ENCODE results near the gene TTYH2.
A peak's percentile ranks its signal among the peaks of the same experiment; 100 is the strongest.
"Not testable (repeated sequence)": the region's sequence is repeated elsewhere in the genome, so short reads cannot be mapped to it uniquely, and the experiment has no call there.

TTYH2 gene, protein sequence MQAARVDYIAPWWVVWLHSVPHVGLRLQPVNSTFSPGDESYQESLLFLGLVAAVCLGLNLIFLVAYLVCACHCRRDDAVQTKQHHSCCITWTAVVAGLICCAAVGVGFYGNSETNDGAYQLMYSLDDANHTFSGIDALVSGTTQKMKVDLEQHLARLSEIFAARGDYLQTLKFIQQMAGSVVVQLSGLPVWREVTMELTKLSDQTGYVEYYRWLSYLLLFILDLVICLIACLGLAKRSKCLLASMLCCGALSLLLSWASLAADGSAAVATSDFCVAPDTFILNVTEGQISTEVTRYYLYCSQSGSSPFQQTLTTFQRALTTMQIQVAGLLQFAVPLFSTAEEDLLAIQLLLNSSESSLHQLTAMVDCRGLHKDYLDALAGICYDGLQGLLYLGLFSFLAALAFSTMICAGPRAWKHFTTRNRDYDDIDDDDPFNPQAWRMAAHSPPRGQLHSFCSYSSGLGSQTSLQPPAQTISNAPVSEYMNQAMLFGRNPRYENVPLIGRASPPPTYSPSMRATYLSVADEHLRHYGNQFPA

DNA sequence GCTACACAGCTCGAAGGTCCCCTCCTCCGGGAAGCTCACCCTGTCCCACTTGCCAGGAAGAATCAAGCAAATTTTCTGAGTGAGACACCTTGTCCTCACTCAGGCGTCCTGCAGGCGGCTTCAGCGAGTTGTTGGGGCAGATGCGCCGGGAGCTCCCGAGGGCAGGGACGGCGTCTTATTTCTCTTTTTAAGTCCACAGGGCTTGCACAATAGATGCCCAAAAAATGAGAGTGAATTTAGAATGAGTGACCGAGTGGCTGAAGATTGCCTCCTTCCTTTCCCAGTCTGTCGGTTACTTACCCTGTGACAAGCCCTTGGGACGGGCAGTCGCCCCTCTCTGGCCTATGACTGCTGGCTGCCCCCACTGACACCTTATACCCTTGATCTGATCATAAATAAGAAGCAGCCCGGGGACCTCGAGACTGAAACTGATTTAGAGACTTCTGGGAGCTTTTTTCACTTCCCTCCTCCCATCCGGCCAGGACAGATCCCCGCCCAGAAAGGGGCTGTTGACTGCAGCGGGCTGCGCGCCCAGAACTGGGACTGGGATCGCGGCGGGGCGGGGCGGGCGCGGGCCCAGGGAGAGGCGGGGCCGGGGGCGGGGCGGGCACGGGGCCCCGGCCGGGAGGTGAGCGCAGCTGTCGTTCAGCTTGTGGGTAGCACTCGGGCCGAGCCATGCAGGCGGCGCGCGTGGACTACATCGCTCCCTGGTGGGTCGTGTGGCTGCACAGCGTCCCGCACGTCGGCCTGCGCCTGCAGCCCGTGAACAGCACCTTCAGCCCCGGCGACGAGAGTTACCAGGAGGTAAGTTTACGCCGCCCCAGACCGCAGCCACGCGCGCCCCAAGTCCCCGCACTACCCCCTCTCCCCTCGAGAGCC lies at the start of gene TTYH2:
Gene TTYH2, plus strand, starts transcription at position 659 of the 879 bp plus-strand sequence. Its CDS starts 17 bp downstream, at position 676.
- peak; percentile 95 for DNase-seq

DNA sequence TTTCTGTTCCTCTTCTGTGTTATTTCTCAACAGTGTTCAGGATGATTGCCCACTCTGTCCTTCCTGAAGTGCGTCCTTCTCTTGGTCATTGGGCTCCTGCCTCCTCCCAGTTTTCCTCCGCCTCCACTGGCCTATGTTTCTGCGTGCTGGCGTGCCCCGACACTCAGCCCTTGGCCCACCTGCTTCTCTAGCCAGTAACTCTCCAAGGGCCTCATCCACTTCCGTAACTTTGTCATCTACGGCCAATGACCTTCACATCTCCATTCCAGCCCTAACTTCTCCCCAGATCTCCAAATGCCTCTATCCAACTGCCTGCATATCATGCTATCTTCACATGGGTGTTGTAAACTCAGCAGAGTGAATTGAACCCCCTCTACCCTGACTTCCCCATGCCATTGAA lies 49.5 kb upstream of the TTYH2 start:
- no peak for DNase-seq

DNA sequence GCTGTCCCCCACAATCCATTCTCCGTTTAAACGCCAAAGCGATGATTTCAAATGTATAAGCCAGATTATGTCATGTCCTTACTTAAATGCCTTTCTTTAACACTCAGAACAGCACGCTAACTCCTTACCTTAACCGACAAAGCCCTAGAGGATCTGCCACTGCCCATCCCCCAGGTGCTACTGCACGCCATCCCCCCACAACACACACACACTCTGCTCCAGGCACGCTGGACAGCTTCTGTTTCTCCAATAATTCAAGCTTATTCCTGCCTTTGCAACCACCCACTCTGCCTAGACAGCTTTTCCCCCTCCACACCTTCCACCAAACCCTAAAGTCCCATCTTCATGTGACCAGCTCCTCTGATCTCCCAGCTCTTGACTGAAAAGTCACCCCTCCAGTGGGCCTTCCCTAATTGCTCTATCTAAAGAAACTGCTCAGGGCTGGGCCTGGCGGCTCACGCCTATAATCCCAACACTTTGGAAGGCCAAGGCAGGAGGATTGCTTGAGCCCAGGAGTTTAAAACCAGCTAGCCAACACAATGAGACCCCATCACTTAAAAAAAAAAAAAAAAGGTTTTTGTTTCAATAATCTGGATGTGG lies 48.8 kb upstream of the TTYH2 start:
- no peak for DNase-seq

DNA sequence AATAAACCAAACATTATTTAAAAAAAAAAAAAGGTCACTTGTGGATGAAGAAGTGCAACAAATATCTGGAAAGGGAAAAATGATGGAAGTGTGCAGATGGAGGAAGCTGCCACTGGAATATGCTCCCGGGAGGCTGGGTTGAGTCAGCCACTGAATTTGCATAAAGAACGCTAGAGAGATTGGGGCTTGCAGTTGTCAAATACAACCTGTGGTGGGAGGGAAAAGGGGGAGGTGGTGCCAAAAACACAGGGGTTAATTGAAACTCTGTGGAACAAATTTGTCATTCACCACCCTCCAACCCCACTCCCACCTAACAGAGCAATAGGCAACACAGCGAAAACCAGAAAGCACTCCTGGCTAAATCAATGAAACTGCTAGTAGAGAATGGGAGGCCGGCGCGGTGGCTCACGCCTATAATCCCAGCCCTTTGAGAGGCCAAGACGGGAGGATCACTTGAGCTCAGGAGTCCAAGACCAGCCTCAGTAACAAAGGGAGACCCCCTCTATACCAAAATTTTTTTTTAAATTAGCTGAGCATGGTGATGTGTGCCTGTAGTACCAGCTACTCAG lies 47.5 kb upstream of the TTYH2 start:
- DNase-seq: no peak

DNA sequence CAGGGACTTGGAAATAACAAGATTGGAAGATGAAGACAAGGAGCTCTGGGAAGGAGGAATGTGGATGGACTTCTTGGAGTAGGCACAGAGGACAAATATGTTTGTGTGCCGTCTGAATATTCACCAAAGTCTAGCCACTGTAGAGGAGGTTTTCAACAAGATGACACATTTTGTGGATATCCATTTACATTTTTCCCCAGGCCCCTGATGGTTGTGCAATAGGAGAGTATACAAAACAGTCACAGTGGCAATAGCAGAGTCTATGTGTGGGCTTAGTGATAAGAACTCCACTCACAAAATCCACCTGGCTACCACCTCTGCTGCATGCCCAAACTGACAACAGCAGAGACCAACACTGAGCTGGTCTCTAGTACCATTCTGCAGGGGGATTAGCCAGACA lies 42.4 kb upstream of the TTYH2 start:
- DNase-seq: no peak

DNA sequence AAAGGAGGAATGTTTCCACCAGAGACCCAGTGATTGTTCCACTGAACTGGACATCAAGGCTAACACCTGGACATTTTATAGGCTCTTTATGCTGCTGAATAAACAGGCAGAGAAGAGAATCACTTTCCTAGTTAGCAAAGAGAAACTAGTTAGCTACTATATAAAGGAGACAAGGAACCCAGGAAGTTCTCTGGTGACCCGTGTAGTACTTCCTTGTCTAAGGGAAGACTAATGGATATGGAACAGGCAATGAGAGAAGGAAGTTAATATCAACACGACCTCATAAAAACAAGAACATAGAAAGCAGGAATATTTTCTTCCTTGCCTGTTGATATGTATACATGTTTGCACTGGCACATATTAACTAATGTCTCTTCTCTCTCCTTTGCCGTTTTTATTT lies 40.7 kb upstream of the TTYH2 start:
- no peak for DNase-seq

DNA sequence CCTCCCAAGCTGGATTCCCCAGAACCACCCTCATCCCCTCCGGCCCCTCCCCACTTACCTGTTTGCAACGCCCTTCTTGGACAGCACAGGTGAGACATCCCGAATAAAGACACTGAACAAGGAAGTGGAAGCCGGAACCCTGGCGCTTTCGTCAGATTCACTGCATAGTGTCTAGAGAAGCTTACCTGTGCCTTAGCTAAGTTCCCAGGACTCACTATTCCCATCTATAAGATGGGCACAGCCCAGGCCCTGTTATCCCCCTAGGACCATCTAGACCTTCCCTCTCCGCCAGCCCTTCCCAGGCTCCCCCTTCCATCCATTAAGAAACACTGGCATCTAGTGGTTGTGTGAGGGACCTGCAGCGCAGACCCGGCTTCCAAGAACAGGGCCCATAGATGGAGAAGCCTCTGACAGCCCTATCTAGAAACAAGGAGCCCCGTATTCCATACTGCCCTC lies 36.8 kb upstream of the TTYH2 start:
- DNase-seq: peak; percentile 81

DNA sequence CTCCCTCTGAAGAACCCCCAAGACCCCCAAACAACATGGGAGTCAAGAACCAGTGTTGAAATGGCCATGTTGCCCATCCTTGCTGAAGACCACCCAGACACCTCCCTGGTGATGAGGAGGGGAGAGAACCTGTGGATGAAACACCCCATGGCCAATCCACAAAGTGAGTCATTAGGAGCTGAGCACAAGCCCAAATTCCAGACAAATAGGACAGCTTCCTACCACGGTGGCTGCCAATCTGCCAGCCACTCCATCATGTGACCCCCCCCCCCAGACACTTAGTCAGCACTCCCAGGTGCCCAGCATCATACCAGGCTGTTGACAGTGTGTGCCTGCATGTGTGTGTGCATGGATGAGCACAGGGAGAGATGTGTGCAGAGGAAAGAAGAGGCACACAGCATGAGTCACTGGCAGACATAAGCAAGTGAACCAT lies 36.3 kb upstream of the TTYH2 start:
- no peak for DNase-seq

DNA sequence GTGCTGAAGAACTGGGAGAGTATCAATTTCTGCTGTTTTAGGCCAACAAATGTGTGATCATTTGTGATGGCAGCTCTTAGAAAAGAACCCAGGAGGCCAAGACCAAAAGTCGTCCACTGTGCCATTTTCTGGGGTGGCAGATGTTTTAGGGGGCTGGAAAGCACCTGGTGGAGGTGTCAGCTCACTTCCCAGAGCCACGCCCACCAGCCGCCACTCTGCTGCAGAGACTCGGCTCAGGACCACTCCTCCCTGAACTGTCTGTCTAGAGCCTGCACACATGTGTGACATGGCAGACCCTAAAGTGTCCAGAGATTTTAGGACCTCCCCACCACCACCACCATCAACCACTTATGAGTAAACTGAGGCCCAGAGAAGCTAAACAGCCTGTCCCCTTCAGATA lies 33.8 kb upstream of the TTYH2 start:
- DNase-seq: no peak

DNA sequence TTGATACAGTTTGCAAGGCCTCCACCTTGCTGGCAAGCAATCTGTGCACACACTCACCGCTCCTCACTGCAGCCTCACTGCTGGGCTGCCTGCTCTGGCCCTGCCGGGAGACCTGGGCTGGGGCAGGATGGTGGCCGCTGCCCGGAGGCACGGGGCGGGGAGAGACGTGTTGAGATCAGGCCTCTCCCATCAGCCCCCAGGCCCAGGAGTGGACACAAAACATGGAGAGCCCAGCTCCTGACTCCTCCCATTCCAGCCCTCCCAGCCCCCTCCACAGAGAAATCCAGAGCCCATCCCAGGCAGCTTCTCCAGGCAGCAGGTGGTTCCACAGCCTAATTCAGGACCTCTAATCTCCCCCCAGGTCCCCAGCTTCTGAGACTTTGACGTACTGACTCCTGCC lies 33.0 kb upstream of the TTYH2 start:
- no peak for DNase-seq

DNA sequence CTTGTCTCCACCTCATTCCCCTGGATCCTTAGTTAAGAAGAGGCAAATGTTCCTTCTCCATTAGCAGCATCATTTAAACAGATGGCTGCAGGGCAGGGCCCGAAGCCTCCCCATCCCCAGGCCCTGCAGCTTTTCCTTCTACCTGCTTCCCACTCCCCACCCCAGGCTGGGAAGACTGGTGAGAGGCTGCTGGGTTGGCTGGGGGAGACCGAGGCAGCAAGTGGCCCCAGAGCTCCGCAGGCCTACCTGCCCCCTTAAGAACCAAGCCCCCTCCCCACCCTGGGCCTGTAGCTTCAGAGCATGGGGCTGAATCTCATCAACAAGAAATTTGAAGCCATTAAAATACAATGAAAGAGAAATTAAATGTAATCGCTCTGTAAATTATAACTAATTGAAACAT lies 32.0 kb upstream of the TTYH2 start:
- no peak for DNase-seq

DNA sequence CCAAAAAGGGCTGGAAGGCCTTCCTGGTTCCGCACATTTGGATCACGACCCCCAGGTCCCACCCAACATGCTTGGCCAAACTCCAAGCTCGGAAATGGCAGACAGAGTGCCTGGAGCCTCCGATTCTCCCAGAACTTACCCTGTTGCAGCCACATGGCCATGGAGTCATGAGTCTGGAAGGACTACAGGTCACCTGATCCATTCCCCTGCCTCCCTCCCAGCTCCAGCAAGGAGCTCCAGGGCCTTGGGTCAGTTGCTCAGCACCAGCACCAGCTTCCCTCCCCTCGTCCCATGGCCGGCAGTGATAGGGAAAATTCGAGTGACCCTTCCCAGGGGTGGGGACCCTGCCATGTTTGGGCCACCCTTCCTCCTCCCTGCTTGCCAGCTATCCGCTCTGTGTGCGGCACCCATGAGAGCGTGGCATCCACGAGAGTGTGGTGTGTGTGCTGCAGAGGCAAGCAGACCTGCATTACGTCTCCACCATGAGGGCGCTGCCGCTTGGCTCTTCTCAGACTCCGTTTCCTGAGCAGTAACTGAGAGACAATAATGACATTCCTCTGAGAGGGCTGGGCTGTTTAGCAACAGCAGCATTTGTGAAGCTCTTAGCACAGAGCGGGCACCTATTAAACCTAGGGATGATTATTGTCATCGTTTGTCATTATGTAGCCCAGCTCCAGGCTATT lies 31.2 kb upstream of the TTYH2 start:
- no peak for DNase-seq

DNA sequence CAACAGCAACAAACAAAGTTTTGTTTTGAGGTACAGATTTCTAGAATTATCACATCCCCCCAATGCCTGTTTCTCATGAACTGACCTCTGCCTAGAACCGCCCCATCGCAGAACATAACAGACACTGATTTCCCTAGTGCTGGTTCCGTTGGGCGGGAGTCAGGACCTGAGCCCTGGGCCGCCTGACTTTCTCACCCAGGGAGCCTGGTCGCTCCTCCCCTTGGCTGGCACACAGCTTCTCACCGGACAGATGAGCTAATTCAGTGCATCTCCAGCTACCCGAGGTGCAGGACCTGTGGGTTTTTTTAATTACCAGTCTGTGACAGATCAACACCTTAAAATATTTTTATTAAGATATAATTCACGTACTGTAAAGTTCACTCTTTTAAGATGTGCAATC lies 30.0 kb upstream of the TTYH2 start:
- no peak for DNase-seq

DNA sequence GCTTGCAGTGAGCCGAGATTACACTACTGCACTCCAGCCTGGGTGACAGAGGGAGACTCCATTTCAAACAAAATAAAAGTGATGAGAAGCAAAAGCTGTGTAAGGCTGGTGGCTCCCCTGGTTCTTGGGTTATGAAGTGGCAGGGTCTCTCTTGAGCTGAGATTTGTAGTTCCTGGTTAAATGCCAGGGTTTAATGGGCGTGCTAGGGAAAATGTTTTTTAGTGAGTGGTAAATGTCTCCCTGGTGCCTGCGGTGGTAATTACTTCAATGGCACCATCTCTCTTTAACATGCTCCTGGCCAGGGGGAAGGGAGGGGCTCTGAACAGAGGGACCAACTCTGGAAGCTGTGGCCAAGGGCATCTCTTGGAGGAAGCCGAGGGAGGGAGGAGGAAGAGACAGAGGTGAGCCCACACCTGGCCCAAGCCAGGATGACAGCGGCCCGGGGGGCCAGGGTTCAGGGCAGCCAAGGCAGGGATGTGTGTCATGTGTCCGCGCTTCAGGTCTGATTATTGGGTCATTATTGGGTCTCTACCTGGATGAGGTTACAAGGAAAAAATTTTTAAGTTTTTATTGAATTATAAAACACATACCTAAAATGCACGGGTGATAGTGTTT lies 27.7 kb upstream of the TTYH2 start:
- no peak for DNase-seq

DNA sequence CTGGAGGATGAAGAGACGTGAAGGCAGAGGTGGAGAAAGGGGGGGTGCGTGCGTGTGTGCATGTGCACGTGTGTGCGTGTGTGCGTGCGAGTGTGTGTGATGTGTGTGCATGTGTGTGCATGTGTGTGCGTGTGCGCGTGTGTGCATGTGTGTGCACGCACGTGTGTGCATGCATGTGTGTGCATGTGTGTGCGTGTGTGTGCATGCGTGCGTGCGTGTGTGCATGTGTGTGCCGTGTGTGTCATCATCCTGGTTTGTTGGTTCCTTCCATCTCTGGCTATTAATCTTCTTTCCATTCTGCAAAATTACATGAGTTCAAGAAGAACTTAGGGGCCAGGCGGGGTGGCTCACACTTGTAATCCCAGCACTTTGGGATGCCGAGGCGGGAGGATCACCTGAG lies 26.9 kb upstream of the TTYH2 start:
- DNase-seq: no peak

DNA sequence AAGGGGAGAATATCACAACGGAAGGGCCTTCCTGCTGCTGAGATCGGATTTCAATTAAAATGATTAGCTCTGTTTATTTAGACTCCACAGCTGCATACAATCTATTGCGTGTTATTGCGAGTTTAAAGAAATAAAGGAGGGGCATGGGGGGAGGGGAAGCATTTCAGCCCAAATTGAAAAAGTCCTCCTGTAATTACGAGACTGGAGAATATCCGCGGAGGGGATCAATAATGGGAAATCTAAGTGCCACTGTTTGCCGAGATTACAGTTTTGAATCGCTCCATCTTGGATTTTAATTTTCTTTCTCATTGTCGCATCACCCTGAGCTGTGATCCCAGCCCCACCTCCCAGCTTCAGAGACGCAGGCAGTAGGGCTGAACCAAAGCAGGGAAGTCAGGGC lies 25.6 kb upstream of the TTYH2 start:
- DNase-seq: no peak

DNA sequence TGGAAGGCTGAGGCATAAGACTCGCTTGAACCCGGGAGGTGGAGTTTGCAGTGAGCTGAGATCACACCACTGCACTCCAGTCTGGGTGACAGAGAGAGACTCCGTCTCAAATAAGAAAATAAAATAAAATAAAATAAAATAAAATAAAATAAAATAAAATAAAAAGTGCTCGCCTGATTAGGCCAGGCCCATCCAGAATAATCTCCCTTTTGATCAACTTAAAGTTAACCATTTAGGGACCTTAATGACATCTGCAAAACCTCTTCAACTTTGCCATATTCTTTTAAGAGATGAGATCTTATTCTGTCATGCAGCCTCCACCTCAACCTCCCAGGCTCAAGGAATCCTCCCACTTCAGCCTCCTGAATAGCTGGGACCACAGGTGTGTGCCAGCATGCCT lies 24.7 kb upstream of the TTYH2 start:
- not testable (repeated sequence) for DNase-seq

DNA sequence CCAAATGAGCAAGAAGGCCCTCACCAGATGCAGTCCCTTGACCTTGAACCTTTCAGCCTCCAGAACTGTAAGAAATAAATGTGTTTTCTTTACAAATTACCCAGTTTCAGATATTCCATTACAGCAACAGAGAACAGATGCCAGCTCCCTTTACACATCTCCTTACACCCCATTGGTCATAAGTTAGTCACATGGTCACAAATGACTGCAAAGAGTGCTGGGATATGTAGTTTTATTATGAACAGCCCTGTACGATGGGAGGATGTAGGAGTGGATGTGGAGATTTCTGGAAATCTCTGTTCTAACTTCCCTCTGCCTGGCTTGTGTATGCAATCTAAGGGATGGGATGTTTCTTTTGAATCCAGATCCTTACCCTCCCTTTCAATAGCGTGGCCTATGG lies 23.2 kb upstream of the TTYH2 start:
- DNase-seq: no peak

DNA sequence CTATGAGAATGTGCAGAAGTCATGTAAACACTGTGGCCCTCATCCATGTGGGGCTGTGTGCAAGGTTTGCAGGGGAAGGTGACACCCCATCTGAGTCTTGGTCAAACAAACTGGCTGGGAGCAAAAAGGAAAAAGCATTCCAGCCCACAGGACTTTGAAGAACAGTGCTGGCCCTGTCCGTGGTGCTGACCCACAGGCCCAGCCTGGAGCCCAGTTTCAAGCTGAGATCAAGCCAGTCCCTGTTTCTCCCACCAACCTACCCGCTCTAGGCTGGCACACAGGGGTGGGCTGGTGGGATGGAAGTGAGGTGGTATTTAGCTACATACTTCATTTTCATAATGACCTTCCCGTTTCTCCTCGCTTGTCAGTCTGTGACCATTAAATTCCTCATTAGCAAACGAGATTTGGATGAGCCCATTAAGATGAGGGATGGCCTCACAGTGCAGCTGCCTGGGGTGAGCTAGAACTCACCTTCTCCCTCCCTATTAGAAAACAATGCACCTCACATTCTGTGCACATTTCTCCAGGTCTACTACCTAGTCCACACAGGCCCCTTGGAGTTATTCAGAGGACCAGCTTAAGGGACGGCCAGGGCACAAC lies 22.5 kb upstream of the TTYH2 start:
- DNase-seq: peak; percentile 67

DNA sequence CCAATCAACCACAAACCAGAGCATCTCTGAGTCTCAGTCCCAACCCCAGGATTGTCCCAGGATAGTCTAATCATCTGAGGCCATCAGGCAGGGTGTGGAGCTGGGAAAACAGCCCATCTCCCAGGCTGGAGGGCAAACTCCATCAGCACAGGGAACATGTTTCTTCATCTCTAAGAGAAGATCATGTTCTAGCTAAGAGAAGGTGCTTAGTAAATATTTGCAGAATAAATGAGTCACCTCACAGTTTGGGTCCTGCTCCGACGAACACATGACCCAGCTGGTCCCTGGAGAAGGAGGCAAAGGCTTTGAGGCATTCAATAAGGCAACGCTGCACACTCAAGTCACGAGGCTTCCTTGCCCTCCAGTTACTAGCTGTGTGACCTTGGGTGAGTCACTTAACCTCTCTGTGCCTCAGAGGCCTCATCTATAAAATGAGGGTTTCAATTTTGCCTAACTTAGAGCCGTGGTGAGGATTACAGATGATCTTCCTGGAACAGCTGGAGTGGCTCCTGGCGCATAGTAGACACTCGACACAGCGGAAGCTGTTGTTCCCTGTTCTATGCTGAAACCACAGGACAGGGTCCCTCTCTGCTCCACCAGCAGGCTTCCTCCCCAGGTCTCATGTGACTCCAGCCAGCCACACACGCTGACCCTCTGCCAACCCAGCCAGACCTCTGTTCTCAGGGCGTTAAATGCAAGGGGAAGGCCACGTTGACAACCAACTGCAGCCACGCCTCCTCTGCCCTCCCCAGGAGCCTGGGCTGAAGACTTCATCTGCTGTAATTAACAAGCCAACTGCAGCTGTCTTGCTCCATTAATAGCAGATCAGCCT lies 20.2 kb upstream of the TTYH2 start:
- peak; percentile 52 for DNase-seq
